Activated naive CD8-positive, alpha-beta T cell (primary cell): ENCODE measurements around the gene FUT6.
"Not testable (repeated sequence)": the region's sequence is repeated elsewhere in the genome, so short reads cannot be mapped to it uniquely, and the experiment has no call there.

Experiments
- H3K27ac Mint-ChIP-seq: one replicate; pipeline ENCODE4 v1.8.0; 2021; ENCODE audit warnings: mixed read lengths
- H3K27me3 Mint-ChIP-seq: one replicate; pipeline ENCODE4 v1.8.0; 2021; ENCODE audit warnings: mixed read lengths
- H3K36me3 Mint-ChIP-seq: one replicate; pipeline ENCODE4 v1.8.0; 2021; ENCODE audit warnings: mixed read lengths
- H3K4me1 Mint-ChIP-seq: one replicate; pipeline ENCODE4 v1.8.0; 2021; ENCODE audit warnings: low read depth, mixed read lengths
- H3K4me3 Mint-ChIP-seq: one replicate; pipeline ENCODE4 v1.8.0; 2021; ENCODE audit warnings: mild to moderate bottlenecking, mixed read lengths
- H3K9me3 Mint-ChIP-seq: one replicate; pipeline ENCODE4 v1.8.0; 2021; ENCODE audit warnings: low read depth, mixed read lengths

The FUT6 gene

GRCh38 chr19:5790559-5791520, 48.7 kb downstream of the FUT6 start, which contains the start of gene DUS3L:
TSS of gene DUS3L (minus strand) at chr19:5791163. CDS start at chr19:5791141, 22 bp downstream.
- Mint-ChIP-seq H3K27ac (peak within 1 kb of the TSS; percentile 100), H3K4me3 (peak within 1 kb of the TSS; percentile 100), H3K4me1 (peaks cover 15% of the 10 kb centered on the region), H3K27me3 (no peaks in the 10 kb centered on the region), H3K9me3 (no peaks in the 10 kb centered on the region), H3K36me3 (peaks cover 6% of the 10 kb centered on the region)

- peaks cover 6% of the 10 kb centered on the region for H3K36me3 Mint-ChIP-seq
- H3K9me3 Mint-ChIP-seq, result no peaks in the 10 kb centered on the region
- peak overlapping the region; percentile 100 for H3K4me3 Mint-ChIP-seq
- H3K27me3 Mint-ChIP-seq, result no peaks in the 10 kb centered on the region
- H3K27ac Mint-ChIP-seq, result peak overlapping the region; percentile 100
- H3K4me1 Mint-ChIP-seq, result peaks cover 15% of the 10 kb centered on the region
These were observed 49.5 kb downstream of the FUT6 start for GRCh38 chr19:5789886-5790558.

DNA sequence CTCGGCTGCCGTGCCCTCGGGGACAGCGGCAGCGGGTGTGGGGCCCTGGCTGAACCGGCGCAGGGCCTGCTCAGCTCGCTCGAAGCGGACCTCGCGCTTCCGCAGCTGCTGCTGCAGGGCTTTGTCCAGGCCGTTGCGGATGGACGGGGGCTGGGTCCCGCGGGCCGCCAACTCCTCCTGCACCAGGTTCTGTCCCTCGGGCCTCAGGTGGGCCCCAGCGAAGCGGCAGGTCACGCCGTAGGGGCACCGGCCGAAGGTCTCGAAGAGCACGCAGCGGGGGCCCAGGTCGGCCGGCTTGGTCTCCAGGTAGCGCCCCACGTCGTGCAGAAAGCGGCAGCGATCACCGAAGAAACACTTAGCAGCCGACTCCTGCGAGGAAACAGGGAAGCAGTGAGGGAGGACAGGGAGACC, 50.1 kb downstream of the FUT6 start:
- Mint-ChIP-seq H3K27ac (no peak overlapping the region), H3K27me3 (no peaks in the 10 kb centered on the region), H3K4me1 (peaks cover 15% of the 10 kb centered on the region), H3K4me3 (peak overlapping the region; percentile 100), H3K36me3 (peaks cover 6% of the 10 kb centered on the region), H3K9me3 (no peaks in the 10 kb centered on the region)

DNA sequence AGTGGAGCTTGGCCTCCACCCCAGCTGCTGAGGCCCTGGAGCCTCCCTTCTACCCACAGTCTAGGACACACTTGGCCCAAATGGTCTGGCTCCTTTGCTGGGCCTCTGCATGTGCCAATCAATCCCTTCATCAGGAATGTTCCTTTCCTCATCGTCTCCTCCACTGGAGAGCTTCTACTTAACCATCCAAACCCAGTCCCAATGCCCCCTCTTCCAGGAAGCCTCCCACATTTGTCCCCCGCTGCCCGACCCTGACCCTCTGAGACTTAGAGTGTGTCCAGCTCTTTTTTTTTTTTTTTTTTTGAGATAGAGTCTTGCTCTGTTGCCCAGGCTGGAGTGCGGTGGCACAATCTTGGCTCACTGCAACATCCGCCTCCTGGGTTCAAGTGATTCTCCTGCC, 51.1 kb downstream of the FUT6 start:
- peak overlapping the region; percentile 64 for H3K27ac Mint-ChIP-seq
- H3K4me3 Mint-ChIP-seq, result peak overlapping the region; percentile 57
- H3K27me3 Mint-ChIP-seq, result no peaks in the 10 kb centered on the region
- H3K4me1 Mint-ChIP-seq, result peaks cover 15% of the 10 kb centered on the region
- peaks cover 6% of the 10 kb centered on the region for H3K36me3 Mint-ChIP-seq
- H3K9me3 Mint-ChIP-seq, result no peaks in the 10 kb centered on the region

DNA sequence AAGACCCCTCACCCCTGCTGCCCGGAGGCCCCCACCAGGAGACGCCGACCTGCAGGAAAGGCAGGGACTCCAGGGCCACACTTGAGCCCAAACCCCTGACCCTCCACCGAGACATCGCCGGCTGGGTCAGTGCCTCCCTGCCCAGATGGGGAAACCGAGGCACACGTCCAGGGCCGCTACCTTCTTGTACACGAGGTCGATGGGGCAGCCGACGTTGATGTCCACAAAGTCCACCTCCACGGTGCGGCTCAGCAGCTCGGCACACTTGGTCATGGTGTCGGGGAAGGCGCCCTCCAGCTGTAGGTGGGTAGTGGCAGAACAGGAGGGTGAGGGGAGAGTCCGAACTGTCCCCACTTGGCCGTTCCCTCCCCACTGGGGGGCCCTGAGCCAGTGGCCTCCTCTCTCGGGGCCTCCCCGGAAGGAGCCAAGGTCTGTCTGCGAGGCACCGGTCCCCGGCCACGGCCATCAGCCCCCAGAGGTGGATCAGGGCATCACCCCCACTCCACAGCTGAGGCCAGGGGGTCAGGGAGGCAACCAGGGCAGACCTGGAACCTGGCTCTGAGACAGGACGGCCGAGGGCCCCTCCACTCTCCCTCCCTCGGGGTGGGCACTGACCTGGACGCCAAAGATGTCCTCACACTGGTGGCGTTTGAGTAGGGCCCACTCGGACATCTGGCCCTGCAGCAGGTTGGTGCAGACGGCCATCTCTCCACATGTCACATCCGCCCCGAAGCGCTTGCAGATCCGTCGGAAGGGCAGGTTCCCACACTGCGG, 51.9 kb downstream of the FUT6 start:
- peaks cover 15% of the 10 kb centered on the region for H3K4me1 Mint-ChIP-seq
- H3K27ac Mint-ChIP-seq, result no peak overlapping the region
- H3K36me3 Mint-ChIP-seq, result peaks cover 6% of the 10 kb centered on the region
- no peaks in the 10 kb centered on the region for H3K9me3 Mint-ChIP-seq
- H3K27me3 Mint-ChIP-seq, result no peaks in the 10 kb centered on the region
- H3K4me3 Mint-ChIP-seq, result no peak overlapping the region

DNA sequence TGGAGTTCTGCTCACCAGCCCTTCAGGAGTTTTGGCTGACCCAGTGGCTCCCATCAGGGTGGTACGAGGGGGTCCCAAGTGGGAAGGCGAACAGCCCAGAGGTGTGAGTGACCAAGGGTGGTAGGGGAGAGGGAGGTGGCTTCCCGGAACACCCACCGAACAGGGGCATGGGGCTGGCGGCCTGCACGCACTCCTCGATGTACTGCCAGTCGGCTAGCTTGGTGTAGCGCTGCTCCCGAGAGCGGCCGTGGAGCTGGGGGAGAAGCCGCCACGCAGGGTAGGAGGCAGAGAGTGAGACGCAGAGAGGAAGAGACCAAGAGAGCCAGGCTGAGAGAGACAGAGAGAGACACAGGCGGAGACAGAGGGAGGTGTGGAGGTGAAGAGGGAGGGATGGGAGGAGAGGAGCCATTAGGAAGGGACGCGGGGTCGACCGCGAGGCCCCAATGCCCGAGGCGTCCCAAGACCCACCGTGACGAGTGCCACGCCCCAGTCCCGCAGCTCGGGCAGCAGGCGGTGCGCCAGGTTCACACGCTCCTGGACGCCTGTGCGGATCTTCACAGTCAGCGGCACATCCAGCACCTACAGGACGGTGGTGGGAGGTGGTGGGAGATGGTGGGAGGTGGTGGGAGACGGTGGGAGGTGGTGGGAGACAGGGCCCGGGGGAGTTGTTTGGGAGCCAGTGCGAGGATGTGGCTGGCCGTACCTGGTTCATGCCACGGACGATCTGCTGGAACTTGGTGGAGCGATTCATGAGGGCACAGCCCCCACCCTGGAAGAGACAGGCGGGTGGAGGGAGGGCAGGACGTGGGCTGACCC, 52.7 kb downstream of the FUT6 start:
- Mint-ChIP-seq H3K27ac (no peak overlapping the region), H3K9me3 (no peaks in the 10 kb centered on the region), H3K4me3 (no peak overlapping the region), H3K27me3 (no peaks in the 10 kb centered on the region), H3K4me1 (peaks cover 15% of the 10 kb centered on the region), H3K36me3 (peaks cover 6% of the 10 kb centered on the region)

GRCh38 chr19:5785423-5785822, 54.1 kb downstream of the FUT6 start:
- H3K27me3 Mint-ChIP-seq, result no peaks in the 10 kb centered on the region
- H3K36me3 Mint-ChIP-seq, result peaks cover 5% of the 10 kb centered on the region
- H3K27ac Mint-ChIP-seq, result no peak overlapping the region
- no peak overlapping the region for H3K4me3 Mint-ChIP-seq
- peaks cover 9% of the 10 kb centered on the region for H3K4me1 Mint-ChIP-seq
- no peaks in the 10 kb centered on the region for H3K9me3 Mint-ChIP-seq

- H3K27ac Mint-ChIP-seq, result no peak within 1 kb of the TSS
- no peaks in the 10 kb centered on the region for H3K9me3 Mint-ChIP-seq
These were observed 54.8 kb downstream of the FUT6 start, which contains the start of gene PRR22 for GRCh38 chr19:5784581-5785147. TSS of gene PRR22 (minus strand) at chr19:5784746. CDS start at chr19:5784660, 86 bp downstream.

DNA sequence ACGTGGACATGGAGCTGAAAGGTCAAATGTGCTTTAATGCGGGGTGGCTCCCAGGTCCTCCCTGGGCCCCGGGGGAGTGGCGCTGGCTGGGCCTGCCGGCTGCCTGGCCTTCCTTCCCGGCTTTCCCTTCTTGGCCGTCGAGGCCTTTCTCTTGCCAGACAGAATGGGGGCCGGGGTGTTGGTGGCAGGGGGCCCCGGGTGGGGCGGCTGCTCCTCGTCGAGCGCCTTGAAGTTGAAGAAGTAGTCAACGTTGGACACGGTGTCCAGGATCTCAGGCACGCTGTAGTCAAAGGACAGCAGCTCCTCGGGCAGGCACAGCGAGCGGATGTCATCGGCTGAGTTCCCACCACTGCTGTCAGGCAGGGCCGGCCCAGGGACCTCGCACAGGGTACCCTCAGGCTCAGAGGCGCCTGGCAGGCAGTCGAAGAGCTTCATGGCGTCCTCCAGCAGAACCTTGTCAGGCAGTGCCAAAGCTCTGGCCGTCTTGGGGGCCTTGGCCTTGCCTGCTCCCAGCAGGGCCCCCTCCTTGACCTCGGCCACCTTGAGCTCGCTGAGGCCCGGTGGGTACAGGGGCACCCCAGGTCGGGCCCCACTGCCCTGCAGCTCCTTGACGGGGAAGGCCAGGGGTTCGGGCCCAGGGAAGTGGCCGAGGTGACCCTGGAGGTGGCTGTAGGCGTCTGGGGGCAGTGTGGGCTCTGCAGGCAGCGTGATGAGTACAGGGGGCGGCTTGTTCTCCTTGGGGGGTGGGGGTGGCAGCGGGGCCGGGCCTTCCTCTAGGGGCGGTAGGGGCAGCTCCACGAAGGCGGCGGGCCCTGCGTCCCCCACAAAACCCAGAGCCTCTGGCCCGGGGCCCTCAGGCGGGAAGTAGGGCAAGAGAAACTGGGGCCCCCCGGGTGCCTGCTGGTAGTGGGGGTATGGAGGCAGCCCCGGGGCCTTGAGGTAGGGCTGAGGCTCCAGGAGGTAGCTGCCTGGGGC, 56.3 kb downstream of the FUT6 start:
- Mint-ChIP-seq H3K36me3 (peaks cover 2% of the 10 kb centered on the region), H3K27me3 (no peaks in the 10 kb centered on the region), H3K9me3 (no peaks in the 10 kb centered on the region), H3K27ac (no peak overlapping the region), H3K4me3 (no peak overlapping the region), H3K4me1 (no peaks in the 10 kb centered on the region)

More at GRCh38 chr19:5784581-5785147, 54.8 kb downstream of the FUT6 start, which contains the start of gene PRR22:
- H3K4me3 Mint-ChIP-seq, result no peak within 1 kb of the TSS
- H3K36me3 Mint-ChIP-seq, result peaks cover 2% of the 10 kb centered on the region
- H3K4me1 Mint-ChIP-seq, result peaks cover 4% of the 10 kb centered on the region
- H3K27me3 Mint-ChIP-seq, result no peaks in the 10 kb centered on the region

GRCh38 chr19:5782322-5782721, 57.2 kb downstream of the FUT6 start:
- Mint-ChIP-seq H3K4me1 (no peaks in the 10 kb centered on the region), H3K4me3 (no peak overlapping the region), H3K36me3 (peaks cover 2% of the 10 kb centered on the region), H3K27me3 (no peaks in the 10 kb centered on the region), H3K9me3 (no peaks in the 10 kb centered on the region), H3K27ac (no peak overlapping the region)

DNA sequence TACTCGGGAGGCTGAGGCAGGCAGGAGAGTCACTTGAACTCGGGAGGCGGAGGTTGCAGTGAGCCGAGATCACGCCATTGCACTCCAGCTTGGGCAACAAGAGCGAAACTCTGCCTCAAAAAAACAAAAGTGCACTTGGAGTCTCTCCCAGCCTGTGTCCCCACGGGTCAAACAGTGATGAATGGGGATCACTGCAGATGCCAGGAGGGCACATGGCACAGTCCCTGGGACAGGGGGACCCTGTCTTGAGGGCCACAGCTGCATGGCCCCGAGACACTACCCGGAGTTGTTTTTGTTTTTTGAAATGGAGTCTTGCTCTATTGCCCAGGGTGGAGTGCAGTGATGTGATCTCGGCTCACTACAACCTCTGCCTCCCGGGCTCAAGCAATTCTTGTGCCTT, 58.6 kb downstream of the FUT6 start:
- H3K36me3 Mint-ChIP-seq, H3K4me3 Mint-ChIP-seq, H3K4me1 Mint-ChIP-seq, H3K9me3 Mint-ChIP-seq, H3K27ac Mint-ChIP-seq, H3K27me3 Mint-ChIP-seq: not testable (repeated sequence)
